ENCODE data around the gene GDPD4. TPM values are rescaled to one million over a fixed set of nuclear protein-coding genes. Genes with fewer than 3 reads are reported as not detected.

Gene GDPD4
- total RNA-seq, 1 experiment from 2014 or later = not detected

DNA sequence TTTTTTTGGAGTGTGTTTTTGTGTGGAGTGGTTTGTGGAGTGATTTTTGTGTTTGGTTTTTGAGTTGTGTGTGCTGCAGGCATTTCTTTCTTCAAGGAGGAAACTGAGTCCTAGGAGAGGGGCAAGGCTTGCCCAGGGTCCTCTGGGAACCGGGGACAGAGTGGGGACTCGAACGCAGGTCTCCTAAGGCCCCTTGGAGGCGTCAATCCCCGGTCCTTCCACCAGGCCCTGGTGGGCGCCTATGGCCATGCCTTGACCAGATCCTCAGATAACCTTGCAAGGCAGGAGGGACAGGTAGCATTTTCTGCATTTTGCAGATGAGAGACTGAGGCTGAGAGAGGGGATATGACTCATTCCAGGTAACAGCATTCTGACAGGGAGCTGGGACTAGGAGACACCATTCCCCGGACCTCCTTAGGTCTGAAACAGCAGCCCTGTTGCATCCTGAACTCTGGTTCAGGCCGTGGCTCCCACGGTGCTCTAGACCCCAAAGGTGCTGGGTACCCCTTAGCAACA lies 134.3 kb downstream of the GDPD4 start:
- no peak for ATAC-seq
- Histone ChIP-seq H3K9me2 (ENCODE audit: insufficient read depth) (no peaks in the 10 kb centered on the region), H3K4me3 (replicated peaks in 1 of 2; ENCODE audit: low read depth in 1 of 2, low read length in 2 of 2) (no peak overlapping the region), H2AFZ (ENCODE audit: low read depth, low read length, poor library complexity, severe bottlenecking) (no peak overlapping the region), H4K20me1 (ENCODE audit: insufficient read depth) (no peaks in the 10 kb centered on the region), H3K36me3 (ENCODE audit: control insufficient read depth in 1 of 2, insufficient read depth in 2 of 2, low read length in 2 of 2) (no peaks in the 10 kb centered on the region), H3K9ac (ENCODE audit: low read length) (no peak overlapping the region), H3K27ac (ENCODE audit: low read depth, low read length) (no peak overlapping the region), H3K4me1 (ENCODE audit: control insufficient read depth in 1 of 2, insufficient read depth in 2 of 2, low read length in 2 of 2) (no peaks in the 10 kb centered on the region), H3K79me2 (ENCODE audit: insufficient read depth, low read length) (no peaks in the 10 kb centered on the region), H3K9me3 (ENCODE audit: control insufficient read depth in 1 of 2, insufficient read depth in 1 of 2, low read depth in 1 of 2, low read length in 2 of 2) (no peaks in the 10 kb centered on the region), H3K27me3 (ENCODE audit: insufficient read depth, low read length) (no peaks in the 10 kb centered on the region), H3K4me2 (ENCODE audit: low read length) (no peak overlapping the region)
- BruUV-seq (replicated peaks) = no TSS peak
- DNase-seq (ENCODE audit: low read depth, low spot score) = no peak
- CTCF ChIA-PET = no interaction called here
- POLR2A ChIA-PET = no interaction called here
- TF ChIP-seq EGR1 (IDR thresholded peaks at IDR 0.05; ENCODE audit: low read depth) (no peak), ZFX (IDR thresholded peaks at IDR 0.05) (no peak), CBX3 (IDR thresholded peaks at IDR 0.05; ENCODE audit: low read depth) (no peak)
- TF ChIP-seq, protein P1, sequence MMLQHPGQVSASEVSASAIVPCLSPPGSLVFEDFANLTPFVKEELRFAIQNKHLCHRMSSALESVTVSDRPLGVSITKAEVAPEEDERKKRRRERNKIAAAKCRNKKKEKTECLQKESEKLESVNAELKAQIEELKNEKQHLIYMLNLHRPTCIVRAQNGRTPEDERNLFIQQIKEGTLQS (IDR thresholded peaks at IDR 0.05) = no peak
- intact Hi-C loops (cut with micrococcal nuclease) = no loop called here
- RAD21 ChIA-PET (ENCODE audit: low non-redundant PET in 1 of 2, low total read pairs in 2 of 2, uncharacterized antibody in 2 of 2, unreplicated experiment in 2 of 2) = no interaction called here

Other genes with a start within 250 kb of the GDPD4 start
- gene CAPN5, start 234.7 kb downstream of the GDPD4 start, total RNA-seq (2021; ENCODE audit: unreplicated experiment) = 8.6 TPM
- gene OMP, start 198.8 kb downstream of the GDPD4 start, total RNA-seq (2021; ENCODE audit: unreplicated experiment) = not detected
- gene MYO7A, start 173.4 kb downstream of the GDPD4 start, total RNA-seq (2021; ENCODE audit: unreplicated experiment) = 1.8 TPM
- 56.1 TPM for gene PAK1, start 172.4 kb upstream of the GDPD4 start, total RNA-seq (2021; ENCODE audit: unreplicated experiment)